HUES48 (cell line): ENCODE data around the gene GALNT17.

Experiments
- H3K27ac ChIP-seq: one replicate; pipeline ENCODE4 v1.7.0; 2013; ENCODE audit warnings: low read depth, low read length, inconsistent platforms
- H3K27me3 ChIP-seq: 2 replicates; pipeline ENCODE4 v1.6.1; 2013; ENCODE audit warnings: mild to moderate bottlenecking, low read length; ENCODE audit not compliant: control insufficient read depth, insufficient read depth
- H3K36me3 ChIP-seq: 2 replicates; pipeline ENCODE4 v1.6.1; 2013; ENCODE audit warnings: low read length; ENCODE audit not compliant: control insufficient read depth, insufficient read depth
- H3K4me1 ChIP-seq: 2 replicates; pipeline ENCODE4 v1.6.1; 2013; ENCODE audit warnings: mild to moderate bottlenecking, low read length; ENCODE audit not compliant: control insufficient read depth, insufficient read depth
- H3K4me3 ChIP-seq: 2 replicates; pipeline ENCODE4 v1.5.1; 2013; ENCODE audit warnings: mild to moderate bottlenecking, low read depth, low read length
- H3K9ac ChIP-seq: 2 replicates; pipeline ENCODE4 v1.6.1; 2013; ENCODE audit warnings: mild to moderate bottlenecking, low read depth, low read length, moderate library complexity
- H3K9me3 ChIP-seq: 2 replicates; pipeline ENCODE4 v1.6.1; 2013; ENCODE audit warnings: low read length; ENCODE audit not compliant: control insufficient read depth, insufficient read depth

Gene GALNT17

DNA sequence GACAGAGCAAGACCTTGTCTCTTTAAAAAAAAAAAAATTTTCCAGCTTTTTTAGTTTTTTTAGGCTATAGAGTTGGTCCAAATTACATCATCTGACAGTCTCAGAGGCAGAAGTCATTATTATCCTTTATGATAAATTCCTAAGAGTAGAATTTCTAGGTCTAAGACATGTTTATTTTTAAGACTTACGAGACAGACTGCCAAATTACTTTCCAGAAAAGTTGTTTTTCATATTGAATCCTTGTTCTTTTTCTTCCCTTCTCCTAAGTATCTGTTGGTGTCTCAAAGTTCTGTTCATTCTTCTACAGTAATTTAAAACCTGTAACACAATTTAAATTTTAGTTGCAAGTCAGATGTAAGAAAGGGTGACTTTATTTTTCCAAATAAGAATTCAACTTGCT lies 421.4 kb downstream of the GALNT17 start:
- Histone ChIP-seq H3K9ac (no peak overlapping the region), H3K4me1 (peaks cover 3% of the 10 kb centered on the region), H3K4me3 (no peak overlapping the region), H3K27me3 (no peaks in the 10 kb centered on the region), H3K27ac (no peak overlapping the region), H3K36me3 (no peaks in the 10 kb centered on the region), H3K9me3 (peaks cover 6% of the 10 kb centered on the region; the same call in 1 of the 2 replicates)

DNA sequence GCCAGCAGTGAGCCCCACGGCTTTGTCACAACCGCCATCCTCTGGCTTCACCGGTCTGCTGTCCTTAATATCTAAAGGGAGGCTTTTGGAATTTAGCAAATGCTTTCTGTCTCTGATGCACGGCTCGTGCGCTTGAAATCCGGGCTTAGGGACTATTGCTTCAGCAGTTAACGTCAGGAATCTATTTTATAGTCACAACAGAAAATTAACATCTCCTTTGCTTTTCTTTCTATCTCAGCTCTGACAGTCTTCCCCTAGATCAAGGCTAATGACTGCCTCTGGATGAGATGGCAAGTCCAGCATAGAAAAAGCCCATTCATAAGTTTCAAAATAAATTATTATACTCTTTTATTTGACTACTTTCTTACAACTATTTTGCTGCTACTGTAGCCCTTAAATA lies 423.8 kb downstream of the GALNT17 start:
- Histone ChIP-seq H3K9me3 (peaks cover 4% of the 10 kb centered on the region; the same call in 1 of the 2 replicates), H3K9ac (no peak overlapping the region), H3K27me3 (no peaks in the 10 kb centered on the region), H3K4me3 (no peak overlapping the region), H3K4me1 (peaks cover 17% of the 10 kb centered on the region), H3K36me3 (no peaks in the 10 kb centered on the region), H3K27ac (no peak overlapping the region)

DNA sequence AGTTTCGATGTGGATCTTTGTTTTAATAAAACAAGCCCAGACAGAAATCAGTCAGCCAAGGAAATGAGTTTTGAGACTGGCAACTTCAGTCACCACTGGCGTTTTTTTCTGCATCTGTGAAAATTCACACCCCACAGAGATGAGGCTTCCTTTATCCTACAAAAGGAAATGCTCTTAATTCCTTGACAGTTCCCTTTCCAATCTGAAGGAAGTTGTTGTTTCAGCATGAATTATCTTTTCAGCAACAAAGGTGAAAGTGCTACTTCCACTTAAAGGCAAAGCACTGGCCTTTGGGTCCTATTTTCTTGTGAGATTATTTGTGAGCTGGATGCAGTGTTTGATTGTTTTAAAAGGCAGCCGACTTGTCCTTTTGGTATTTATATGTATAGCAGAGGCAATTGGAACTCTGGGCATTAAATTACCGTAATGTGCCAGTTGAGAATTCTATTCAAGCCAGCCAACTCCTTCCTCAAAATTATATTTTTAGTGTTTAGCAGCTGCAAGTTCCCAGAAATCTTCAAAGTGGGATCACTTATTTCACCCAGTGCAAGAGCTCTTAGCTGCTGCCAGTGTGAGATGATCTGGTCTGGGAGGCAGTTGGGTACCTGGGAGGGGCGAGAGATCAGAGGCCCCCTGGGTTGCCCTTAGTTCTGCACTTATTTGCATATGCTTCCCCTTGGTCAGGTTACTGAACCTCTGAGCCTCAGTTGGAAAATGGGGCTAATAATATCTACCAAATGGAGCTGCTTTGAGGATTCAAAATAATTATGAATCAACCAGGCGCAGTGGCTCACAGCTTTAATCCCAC lies 427.1 kb downstream of the GALNT17 start:
- Histone ChIP-seq H3K36me3 (no peaks in the 10 kb centered on the region), H3K27ac (peak overlapping the region; percentile 44), H3K4me3 (no peak overlapping the region), H3K27me3 (no peaks in the 10 kb centered on the region), H3K9me3 (no peaks in the 10 kb centered on the region), H3K9ac (no peak overlapping the region), H3K4me1 (peaks cover 17% of the 10 kb centered on the region)

DNA sequence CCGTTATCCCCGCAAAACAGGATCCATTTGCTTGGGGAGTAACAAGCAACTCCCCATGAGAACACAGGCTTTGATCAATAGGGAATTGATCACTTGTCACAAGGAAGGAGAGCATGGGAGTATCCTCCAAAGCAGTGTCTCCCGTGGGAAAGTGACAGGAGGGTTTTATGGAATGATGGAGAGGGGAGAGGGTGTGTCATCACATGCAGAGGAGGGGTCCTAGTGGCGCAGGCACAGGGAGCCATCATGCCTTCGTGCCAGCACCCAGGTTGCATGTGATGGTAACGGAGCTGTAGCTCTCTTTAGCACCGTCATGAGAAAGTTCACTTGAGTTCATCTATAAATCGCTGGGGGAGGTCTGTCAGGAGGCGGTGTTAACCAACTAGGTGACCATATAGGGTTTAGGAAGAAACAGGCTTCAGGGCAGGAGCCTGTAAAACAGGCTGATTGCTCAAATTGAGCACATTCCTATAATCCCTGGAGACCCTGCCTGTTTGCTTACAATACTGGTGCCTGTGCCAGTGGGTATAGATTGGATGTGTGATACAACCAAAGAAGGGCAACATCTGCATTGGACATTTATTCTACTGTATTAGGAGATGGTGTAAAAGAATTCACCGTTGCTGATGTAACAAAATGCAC lies 428.5 kb downstream of the GALNT17 start:
- H3K9me3 ChIP-seq, result no peaks in the 10 kb centered on the region
- no peak overlapping the region for H3K27ac ChIP-seq
- H3K27me3 ChIP-seq, result no peaks in the 10 kb centered on the region
- peaks cover 17% of the 10 kb centered on the region for H3K4me1 ChIP-seq
- H3K9ac ChIP-seq, result no peak overlapping the region
- no peaks in the 10 kb centered on the region for H3K36me3 ChIP-seq
- H3K4me3 ChIP-seq, result no peak overlapping the region

GRCh38 chr7:71563276-71563675 lies 431.3 kb downstream of the GALNT17 start:
- Histone ChIP-seq H3K36me3 (no peaks in the 10 kb centered on the region), H3K27ac (no peak overlapping the region), H3K9ac (no peak overlapping the region), H3K27me3 (no peaks in the 10 kb centered on the region), H3K4me1 (peaks cover 14% of the 10 kb centered on the region), H3K9me3 (no peaks in the 10 kb centered on the region), H3K4me3 (no peak overlapping the region)

GRCh38 chr7:71566376-71566775 lies 434.4 kb downstream of the GALNT17 start:
- no peaks in the 10 kb centered on the region for H3K4me1 ChIP-seq
- no peak overlapping the region for H3K27ac ChIP-seq
- no peaks in the 10 kb centered on the region for H3K27me3 ChIP-seq
- H3K9me3 ChIP-seq, result no peaks in the 10 kb centered on the region
- H3K36me3 ChIP-seq, result no peaks in the 10 kb centered on the region
- no peak overlapping the region for H3K9ac ChIP-seq
- no peak overlapping the region for H3K4me3 ChIP-seq

DNA sequence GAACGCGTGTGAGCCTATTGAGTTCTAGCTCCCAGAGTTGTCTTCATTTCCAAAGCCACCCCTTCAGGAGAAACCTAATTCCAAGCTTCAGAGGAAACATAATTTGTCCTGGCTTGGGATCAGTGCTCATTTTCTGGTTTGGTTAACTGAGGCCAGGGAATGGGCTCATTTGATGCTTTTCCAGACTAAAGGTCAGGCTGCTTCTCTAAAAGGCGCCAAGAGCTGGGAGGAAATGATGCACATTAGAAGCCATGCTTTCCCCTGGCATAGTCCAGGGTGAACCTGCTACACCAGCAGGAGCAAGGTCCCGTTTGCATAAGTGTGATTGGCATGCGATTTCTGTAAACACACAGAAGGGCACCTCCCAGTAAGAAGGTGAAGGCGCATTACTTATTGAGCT lies 435.0 kb downstream of the GALNT17 start:
- no peak overlapping the region for H3K27ac ChIP-seq
- H3K36me3 ChIP-seq, result no peaks in the 10 kb centered on the region
- no peaks in the 10 kb centered on the region for H3K27me3 ChIP-seq
- no peaks in the 10 kb centered on the region for H3K9me3 ChIP-seq
- no peak overlapping the region for H3K4me3 ChIP-seq
- H3K4me1 ChIP-seq, result no peaks in the 10 kb centered on the region
- H3K9ac ChIP-seq, result no peak overlapping the region

DNA sequence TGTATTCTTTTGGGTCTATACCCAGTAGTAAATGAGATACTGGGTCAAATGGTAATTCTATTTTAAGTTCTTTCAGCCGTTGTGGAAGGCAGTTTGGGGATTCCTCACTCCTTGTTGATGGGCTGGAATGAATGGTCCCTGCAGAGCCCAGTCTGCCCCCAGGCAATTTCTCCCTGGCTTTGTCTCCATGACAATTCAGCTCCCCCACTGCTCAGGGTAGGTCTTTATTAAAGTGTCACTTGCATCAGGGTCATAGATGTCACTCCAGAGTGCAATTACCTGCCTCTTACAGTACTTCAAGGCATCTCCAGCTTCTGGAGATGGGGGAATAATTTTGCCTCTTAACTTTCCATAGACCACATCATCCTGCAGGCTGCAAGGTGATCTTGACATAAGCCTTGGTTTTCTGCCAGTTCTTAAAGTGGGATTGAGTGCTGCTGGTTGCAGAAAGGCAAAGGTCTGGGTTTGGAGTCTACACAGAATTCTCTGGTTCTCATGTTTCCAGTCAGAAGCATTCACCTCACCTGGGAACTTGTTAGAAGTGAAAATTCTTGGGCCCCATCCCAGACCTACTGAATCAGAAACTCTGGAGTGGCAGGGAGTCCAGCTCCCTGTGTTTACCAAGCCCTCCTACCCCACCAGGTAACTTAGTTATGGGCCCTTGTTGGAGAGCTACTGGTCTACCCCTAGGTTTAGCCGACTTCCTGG lies 442.4 kb downstream of the GALNT17 start:
- no peaks in the 10 kb centered on the region for H3K9me3 ChIP-seq
- H3K4me3 ChIP-seq, result no peak overlapping the region
- no peak overlapping the region for H3K9ac ChIP-seq
- no peaks in the 10 kb centered on the region for H3K27me3 ChIP-seq
- H3K36me3 ChIP-seq, result peaks cover 9% of the 10 kb centered on the region; the same call in 1 of the 2 replicates
- peaks cover 11% of the 10 kb centered on the region for H3K4me1 ChIP-seq
- H3K27ac ChIP-seq, result no peak overlapping the region

DNA sequence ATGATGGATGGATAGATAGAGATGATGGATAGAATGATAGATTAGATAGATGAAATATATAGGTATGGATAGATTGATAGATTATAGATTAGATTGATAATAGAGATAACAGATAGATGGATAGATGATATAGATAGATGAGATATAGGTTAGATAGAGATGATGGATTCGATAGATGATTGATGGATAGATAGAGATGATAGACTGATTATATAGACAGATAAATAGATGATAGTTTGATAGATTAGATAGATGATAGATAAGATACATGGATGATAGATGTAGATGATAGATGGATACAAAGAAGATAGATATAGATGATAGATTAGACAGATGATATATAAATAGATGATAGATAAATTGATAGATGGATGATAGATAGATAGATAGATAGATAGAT lies 448.1 kb downstream of the GALNT17 start:
- Histone ChIP-seq H3K4me1 (no peaks in the 10 kb centered on the region), H3K9ac (no peak overlapping the region), H3K27ac (no peak overlapping the region), H3K4me3 (no peak overlapping the region), H3K9me3 (no peaks in the 10 kb centered on the region), H3K36me3 (peaks cover 9% of the 10 kb centered on the region; the same call in 1 of the 2 replicates), H3K27me3 (no peaks in the 10 kb centered on the region)

DNA sequence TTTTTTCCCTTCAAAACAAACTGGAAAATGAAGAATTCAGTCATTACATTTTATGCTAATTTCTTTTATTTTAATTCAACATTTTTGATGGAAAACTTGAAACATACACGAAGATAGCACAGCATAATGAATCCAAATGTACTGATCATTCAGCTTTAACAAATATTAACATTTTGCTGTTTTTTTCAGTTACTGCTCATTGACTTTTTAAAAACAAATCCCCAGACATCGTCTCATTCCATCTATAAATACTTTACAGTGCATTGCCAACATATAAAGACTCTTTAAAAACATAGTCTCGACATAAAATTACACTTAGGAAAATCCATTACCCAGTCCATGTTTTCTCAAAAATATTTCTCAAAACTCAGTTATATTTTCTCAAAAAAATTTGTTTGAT lies 452.3 kb downstream of the GALNT17 start:
- H3K27ac ChIP-seq, result no peak overlapping the region
- no peaks in the 10 kb centered on the region for H3K27me3 ChIP-seq
- H3K36me3 ChIP-seq, result no peaks in the 10 kb centered on the region; the same call in 1 of the 2 replicates
- no peak overlapping the region for H3K9ac ChIP-seq
- H3K9me3 ChIP-seq, result peaks cover 13% of the 10 kb centered on the region
- no peak overlapping the region for H3K4me3 ChIP-seq
- H3K4me1 ChIP-seq, result no peaks in the 10 kb centered on the region

GRCh38 chr7:71591876-71592275 lies 459.9 kb downstream of the GALNT17 start:
- Histone ChIP-seq H3K27ac (no peak overlapping the region), H3K4me1 (no peaks in the 10 kb centered on the region), H3K9ac (no peak overlapping the region), H3K27me3 (no peaks in the 10 kb centered on the region), H3K9me3 (peaks cover 13% of the 10 kb centered on the region), H3K4me3 (no peak overlapping the region), H3K36me3 (no peaks in the 10 kb centered on the region; the same call in 1 of the 2 replicates)
